ENCODE data around the gene ADAMTSL3. TPM values are rescaled to one million over a fixed set of nuclear protein-coding genes. Genes with fewer than 3 reads are reported as not detected.
"Not testable (repeated sequence)": the region's sequence is repeated elsewhere in the genome, so short reads cannot be mapped to it uniquely, and the experiment has no call there.

The ADAMTSL3 gene
- total RNA-seq, 2 donors from 2014 or later = 12.2 to 21.2 TPM

GRCh38 chr15:84046064-84046637 lies 392.2 kb downstream of the ADAMTSL3 start:
- Histone ChIP-seq H3K9me3 (peaks cover 4 to 16% of the 10 kb centered on the region in 2 donors), H3K4me3 (no peak overlapping the region), H3K36me3 (no peaks in the 10 kb centered on the region), H3K27ac (no peak overlapping the region), H3K4me1 (no peaks in the 10 kb centered on the region), H3K27me3 (no peaks in the 10 kb centered on the region)
- no peak for TF ChIP-seq CTCF (IDR thresholded peaks at IDR 0.05)
- no peak for DNase-seq (ENCODE audit: low spot score)

DNA sequence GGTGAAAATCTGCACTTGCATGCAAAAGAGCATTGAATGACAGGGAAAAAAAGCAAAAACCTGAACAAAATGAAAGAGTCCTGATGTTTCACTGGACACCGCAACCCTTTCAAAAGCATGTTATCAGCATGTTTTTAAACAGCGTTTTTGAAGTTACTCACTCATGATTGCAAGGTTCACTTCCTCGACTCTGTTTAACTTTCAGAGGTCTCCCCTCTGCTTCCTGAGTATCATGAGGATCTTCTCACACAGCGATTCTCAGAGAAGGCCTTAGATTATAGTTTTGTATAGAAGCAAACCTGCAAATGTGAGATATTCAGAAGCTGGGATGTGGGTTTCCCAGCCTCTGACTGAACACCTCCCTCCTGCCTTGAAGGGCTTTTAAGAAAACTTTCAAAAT lies 395.6 kb downstream of the ADAMTSL3 start:
- H3K4me1 ChIP-seq; H3K4me3 ChIP-seq; H3K36me3 ChIP-seq; H3K27me3 ChIP-seq; H3K27ac ChIP-seq; DNase-seq (ENCODE audit: low spot score): not testable (repeated sequence)
- peaks cover 4 to 16% of the 10 kb centered on the region in 2 donors for H3K9me3 ChIP-seq

DNA sequence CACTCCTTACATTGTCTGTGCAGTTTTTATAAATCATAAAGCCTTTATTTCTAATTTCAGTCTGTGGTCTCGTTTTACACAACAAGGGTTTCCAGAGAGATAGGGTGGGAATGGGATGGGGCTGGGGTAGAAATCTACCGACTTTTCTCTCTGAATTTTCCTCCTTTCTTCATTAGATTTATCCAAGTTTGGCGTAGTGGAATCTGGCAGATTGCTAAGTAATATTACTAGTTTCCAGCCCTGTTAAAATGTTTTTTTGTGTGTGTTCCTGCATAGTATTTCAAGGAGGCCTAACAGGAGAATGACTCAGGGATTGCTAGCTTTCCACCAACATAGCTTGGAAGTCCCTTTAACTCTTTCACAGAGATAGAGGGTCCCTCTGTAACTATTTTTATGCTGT lies 396.2 kb downstream of the ADAMTSL3 start:
- Histone ChIP-seq H3K36me3 (no peaks in the 10 kb centered on the region), H3K4me1 (no peaks in the 10 kb centered on the region), H3K4me3 (no peak overlapping the region), H3K27me3 (no peaks in the 10 kb centered on the region), H3K27ac (no peak overlapping the region), H3K9me3 (peaks cover 4 to 16% of the 10 kb centered on the region in 2 donors)
- no peak for TF ChIP-seq CTCF (IDR thresholded peaks at IDR 0.05)
- DNase-seq (ENCODE audit: low spot score) = no peak

GRCh38 chr15:84051146-84051545 lies 397.2 kb downstream of the ADAMTSL3 start:
- DNase-seq (ENCODE audit: low spot score); H3K4me1 ChIP-seq; H3K27me3 ChIP-seq; H3K9me3 ChIP-seq; H3K27ac ChIP-seq; H3K36me3 ChIP-seq; H3K4me3 ChIP-seq: not testable (repeated sequence)

DNA sequence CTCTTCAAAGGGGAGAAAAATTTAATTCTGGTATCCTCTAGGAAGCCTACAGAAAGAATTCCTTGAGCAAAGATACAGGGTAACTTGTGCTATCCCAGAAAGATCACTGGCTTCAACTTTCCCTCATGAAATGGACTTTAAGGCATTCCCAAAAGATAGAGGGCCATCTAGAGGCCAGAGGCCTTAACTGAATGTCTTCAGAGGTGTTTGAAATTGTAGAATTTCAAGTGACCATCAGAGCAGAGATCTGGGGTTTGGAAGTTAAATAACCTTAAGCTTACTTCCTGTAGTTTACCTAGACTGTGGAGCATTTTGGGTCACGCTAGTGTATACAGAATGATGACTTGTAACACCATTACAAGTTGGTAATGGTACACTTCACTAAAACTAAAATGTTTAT lies 400.6 kb downstream of the ADAMTSL3 start:
- not testable (repeated sequence) for H3K27ac ChIP-seq; H3K4me1 ChIP-seq; H3K27me3 ChIP-seq; H3K36me3 ChIP-seq; H3K4me3 ChIP-seq; DNase-seq (ENCODE audit: low spot score)
- peaks cover 0 to 19% of the 10 kb centered on the region in 2 donors for H3K9me3 ChIP-seq

GRCh38 chr15:84057714-84058331 lies 403.9 kb downstream of the ADAMTSL3 start:
- Histone ChIP-seq H3K27me3 (no peaks in the 10 kb centered on the region), H3K4me1 (no peaks in the 10 kb centered on the region), H3K36me3 (no peaks in the 10 kb centered on the region), H3K9me3 (peaks cover 0 to 19% of the 10 kb centered on the region in 2 donors), H3K4me3 (no peak overlapping the region), H3K27ac (no peak overlapping the region)
- DNase-seq (ENCODE audit: low spot score) = no peak
- no peak for TF ChIP-seq CTCF (IDR thresholded peaks at IDR 0.05)

DNA sequence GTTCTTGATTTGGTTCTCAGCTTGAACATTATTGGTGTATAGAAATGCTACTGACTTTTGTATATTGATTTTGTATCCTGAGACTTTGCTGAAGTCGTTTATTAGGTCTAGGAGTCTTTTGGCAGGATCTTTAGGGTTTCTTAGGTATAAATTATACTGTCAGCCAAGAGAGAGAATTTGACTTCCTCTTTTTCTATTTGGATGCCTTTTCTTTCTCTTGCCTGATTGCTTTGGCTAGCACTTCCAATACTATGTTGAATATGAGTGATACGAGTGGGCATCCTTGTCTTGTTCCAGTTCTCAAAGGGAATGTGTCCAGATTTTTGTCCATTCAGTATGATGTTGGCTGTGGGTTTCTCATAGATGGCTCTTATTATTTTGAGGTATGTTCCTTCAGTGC lies 409.8 kb downstream of the ADAMTSL3 start:
- not testable (repeated sequence) for H3K27me3 ChIP-seq; H3K4me3 ChIP-seq; H3K4me1 ChIP-seq; H3K36me3 ChIP-seq; DNase-seq (ENCODE audit: low spot score); H3K27ac ChIP-seq
- peaks cover 0 to 22% of the 10 kb centered on the region in 2 donors for H3K9me3 ChIP-seq

- H3K27ac ChIP-seq; DNase-seq (ENCODE audit: low spot score); H3K36me3 ChIP-seq; H3K4me3 ChIP-seq; H3K4me1 ChIP-seq; H3K27me3 ChIP-seq: not testable (repeated sequence)
- peaks cover 0 to 11% of the 10 kb centered on the region in 2 donors for H3K9me3 ChIP-seq
Measured at GRCh38 chr15:84068674-84069073, 414.8 kb downstream of the ADAMTSL3 start.

GRCh38 chr15:84078038-84078437 lies 424.1 kb downstream of the ADAMTSL3 start:
- H3K36me3 ChIP-seq; H3K9me3 ChIP-seq; H3K27ac ChIP-seq; H3K27me3 ChIP-seq; H3K4me3 ChIP-seq; DNase-seq (ENCODE audit: low spot score): not testable (repeated sequence)
- H3K4me1 ChIP-seq = peaks cover 0 to 12% of the 10 kb centered on the region in 2 donors

DNA sequence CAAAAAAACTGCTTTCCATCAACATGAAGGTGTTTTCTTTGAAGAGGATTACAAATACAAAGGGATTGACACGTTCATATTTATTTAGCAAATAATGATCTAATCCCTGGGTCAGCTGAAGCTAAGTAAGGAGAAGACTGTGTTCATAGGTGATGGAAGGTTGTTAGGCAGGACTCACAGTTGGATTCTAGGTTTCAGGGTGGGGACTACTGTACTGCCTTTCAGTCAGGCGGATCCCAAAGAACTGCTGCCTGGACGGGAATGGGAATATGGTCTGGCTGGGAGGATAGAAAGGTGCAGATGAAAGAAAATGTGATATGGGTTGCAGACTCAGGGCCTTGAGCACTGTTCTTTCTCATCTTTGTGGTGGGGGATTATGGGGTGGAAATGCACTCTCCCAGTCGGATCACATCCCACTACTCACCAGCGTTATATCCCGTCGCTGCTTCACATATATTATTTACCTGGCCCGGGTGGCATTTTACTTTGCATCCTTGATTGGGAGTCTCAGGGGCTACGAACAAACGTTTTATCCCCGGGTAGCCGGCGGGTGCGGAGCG lies 425.5 kb downstream of the ADAMTSL3 start:
- H3K27ac ChIP-seq = not testable (repeated sequence)

More for the DNA sequence above, 425.5 kb downstream of the ADAMTSL3 start:
- not testable (repeated sequence) for DNase-seq (ENCODE audit: low spot score); H3K27me3 ChIP-seq; H3K9me3 ChIP-seq; H3K36me3 ChIP-seq
- Histone ChIP-seq H3K4me3 (peak overlapping the region in 1 of 2 donors; percentile 49), H3K4me1 (peaks cover 0 to 12% of the 10 kb centered on the region in 2 donors)

Data from right atrium auricular region (tissue), 2 donors.